Measurements from ENCODE around the gene AUTS2. TPM values are rescaled to one million over a fixed set of nuclear protein-coding genes. Genes with fewer than 3 reads are reported as not detected.

AUTS2 gene
- total RNA-seq, 1 donor from 2014 or later: 56.0 TPM

GRCh38 chr7:70638158-70639107, 1040.2 kb downstream of the AUTS2 start:
- ATAC-seq (no peak), DNase-seq (no peak)
- no peak overlapping the region for H3K27ac ChIP-seq
- H3K9me3 ChIP-seq: no peaks in the 10 kb centered on the region
- no peaks in the 10 kb centered on the region for H3K36me3 ChIP-seq
- no peaks in the 10 kb centered on the region for H3K27me3 ChIP-seq
- no peak overlapping the region for H3K4me3 ChIP-seq
- TF ChIP-seq, protein P1, sequence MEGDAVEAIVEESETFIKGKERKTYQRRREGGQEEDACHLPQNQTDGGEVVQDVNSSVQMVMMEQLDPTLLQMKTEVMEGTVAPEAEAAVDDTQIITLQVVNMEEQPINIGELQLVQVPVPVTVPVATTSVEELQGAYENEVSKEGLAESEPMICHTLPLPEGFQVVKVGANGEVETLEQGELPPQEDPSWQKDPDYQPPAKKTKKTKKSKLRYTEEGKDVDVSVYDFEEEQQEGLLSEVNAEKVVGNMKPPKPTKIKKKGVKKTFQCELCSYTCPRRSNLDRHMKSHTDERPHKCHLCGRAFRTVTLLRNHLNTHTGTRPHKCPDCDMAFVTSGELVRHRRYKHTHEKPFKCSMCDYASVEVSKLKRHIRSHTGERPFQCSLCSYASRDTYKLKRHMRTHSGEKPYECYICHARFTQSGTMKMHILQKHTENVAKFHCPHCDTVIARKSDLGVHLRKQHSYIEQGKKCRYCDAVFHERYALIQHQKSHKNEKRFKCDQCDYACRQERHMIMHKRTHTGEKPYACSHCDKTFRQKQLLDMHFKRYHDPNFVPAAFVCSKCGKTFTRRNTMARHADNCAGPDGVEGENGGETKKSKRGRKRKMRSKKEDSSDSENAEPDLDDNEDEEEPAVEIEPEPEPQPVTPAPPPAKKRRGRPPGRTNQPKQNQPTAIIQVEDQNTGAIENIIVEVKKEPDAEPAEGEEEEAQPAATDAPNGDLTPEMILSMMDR (IDR thresholded peaks at IDR 0.05): no peak
- intact Hi-C loops (cut with DNase I): no loop called here
- H3K4me1 ChIP-seq: no peaks in the 10 kb centered on the region

DNA sequence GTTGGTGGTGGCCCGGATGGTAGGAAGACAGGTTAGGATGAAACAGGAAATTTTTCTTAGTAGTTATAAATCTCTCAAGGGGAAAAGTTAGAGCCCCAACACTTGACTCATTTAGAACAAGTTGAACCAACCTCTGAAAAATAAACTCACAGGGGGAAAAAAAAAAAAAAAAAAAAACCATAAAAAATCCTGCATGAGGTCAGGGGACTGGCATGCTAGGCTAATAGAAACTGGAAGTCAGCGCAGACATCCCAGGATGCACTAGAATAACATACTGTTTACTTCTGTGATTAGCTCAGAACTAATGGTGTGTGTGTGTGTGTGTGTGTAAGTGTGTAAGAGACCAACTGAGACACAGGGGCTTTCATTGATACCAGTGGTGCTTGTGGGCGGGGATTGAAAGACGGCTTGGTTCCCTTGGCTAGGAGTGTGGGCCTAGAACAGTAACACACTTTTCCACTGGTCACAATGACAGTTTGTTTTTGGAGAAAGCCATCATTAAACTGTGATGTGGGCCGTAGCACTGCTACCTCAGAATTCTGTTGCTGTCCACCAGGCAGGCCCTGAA, 1042.1 kb downstream of the AUTS2 start:
- ATAC-seq (no peak), DNase-seq (no peak)
- intact Hi-C loops (cut with DNase I): no loop called here
- TF ChIP-seq, protein P1 (IDR thresholded peaks at IDR 0.05): no peak
- H3K4me3 ChIP-seq: no peak overlapping the region
- no peaks in the 10 kb centered on the region for H3K36me3 ChIP-seq
- H3K9me3 ChIP-seq: no peaks in the 10 kb centered on the region
- no peak overlapping the region for H3K27ac ChIP-seq
- no peaks in the 10 kb centered on the region for H3K27me3 ChIP-seq
- no peaks in the 10 kb centered on the region for H3K4me1 ChIP-seq

DNA sequence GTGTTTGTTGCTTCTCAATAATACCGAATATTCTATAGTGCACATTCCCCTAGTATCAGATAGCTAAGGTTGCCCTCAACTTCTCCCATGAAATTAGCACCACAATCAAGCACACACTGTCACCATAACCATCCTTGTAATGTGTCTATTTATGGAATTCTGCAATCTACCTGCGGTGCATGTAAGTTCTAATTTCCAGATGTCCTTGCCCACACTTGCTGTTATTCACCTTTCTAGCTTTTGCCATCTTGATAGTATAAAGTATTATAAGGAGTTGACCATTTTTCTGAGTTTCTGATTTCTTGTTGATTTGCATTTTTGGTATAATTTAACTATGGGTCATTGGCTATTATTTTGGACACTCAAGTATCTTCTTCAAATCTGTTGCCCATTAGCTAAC, 1043.6 kb downstream of the AUTS2 start:
- Histone ChIP-seq H3K4me3 (no peak overlapping the region), H3K27ac (no peak overlapping the region), H3K36me3 (no peaks in the 10 kb centered on the region), H3K4me1 (no peaks in the 10 kb centered on the region), H3K9me3 (no peaks in the 10 kb centered on the region), H3K27me3 (no peaks in the 10 kb centered on the region)
- ATAC-seq: no peak
- TF ChIP-seq, protein P1 (IDR thresholded peaks at IDR 0.05): no peak
- intact Hi-C loops (cut with DNase I): no loop called here
- no peak for DNase-seq

- TF ChIP-seq, protein P1 (IDR thresholded peaks at IDR 0.05): no peak
- H3K9me3 ChIP-seq: no peaks in the 10 kb centered on the region
- H3K27ac ChIP-seq: no peak overlapping the region
- ATAC-seq (no peak), DNase-seq (no peak)
- no peaks in the 10 kb centered on the region for H3K27me3 ChIP-seq
- H3K4me1 ChIP-seq: no peaks in the 10 kb centered on the region
- H3K4me3 ChIP-seq: no peak overlapping the region
- intact Hi-C loops (cut with DNase I): no loop called here
- H3K36me3 ChIP-seq: no peaks in the 10 kb centered on the region
These were observed 1047.0 kb downstream of the AUTS2 start for GRCh38 chr7:70645279-70645678.

GRCh38 chr7:70645876-70646351, 1047.6 kb downstream of the AUTS2 start:
- Histone ChIP-seq H3K4me1 (no peaks in the 10 kb centered on the region), H3K9me3 (no peaks in the 10 kb centered on the region), H3K36me3 (no peaks in the 10 kb centered on the region), H3K27ac (no peak overlapping the region), H3K4me3 (no peak overlapping the region), H3K27me3 (no peaks in the 10 kb centered on the region)
- intact Hi-C loops (cut with DNase I): no loop called here
- DNase-seq: no peak
- TF ChIP-seq, protein P1 (IDR thresholded peaks at IDR 0.05): no peak
- ATAC-seq: no peak
